HG02759 (cell line): Measurements from ENCODE around the gene ROCK2.

Source experiments
- ATAC-seq: cut with Tn5 transposase; IDR thresholded peaks from one replicate; pipeline ENCODE4 v1.9.1; 2021; ENCODE audit warnings: mild to moderate bottlenecking, moderate library complexity; ENCODE audit not compliant: unreplicated experiment

Gene ROCK2

DNA sequence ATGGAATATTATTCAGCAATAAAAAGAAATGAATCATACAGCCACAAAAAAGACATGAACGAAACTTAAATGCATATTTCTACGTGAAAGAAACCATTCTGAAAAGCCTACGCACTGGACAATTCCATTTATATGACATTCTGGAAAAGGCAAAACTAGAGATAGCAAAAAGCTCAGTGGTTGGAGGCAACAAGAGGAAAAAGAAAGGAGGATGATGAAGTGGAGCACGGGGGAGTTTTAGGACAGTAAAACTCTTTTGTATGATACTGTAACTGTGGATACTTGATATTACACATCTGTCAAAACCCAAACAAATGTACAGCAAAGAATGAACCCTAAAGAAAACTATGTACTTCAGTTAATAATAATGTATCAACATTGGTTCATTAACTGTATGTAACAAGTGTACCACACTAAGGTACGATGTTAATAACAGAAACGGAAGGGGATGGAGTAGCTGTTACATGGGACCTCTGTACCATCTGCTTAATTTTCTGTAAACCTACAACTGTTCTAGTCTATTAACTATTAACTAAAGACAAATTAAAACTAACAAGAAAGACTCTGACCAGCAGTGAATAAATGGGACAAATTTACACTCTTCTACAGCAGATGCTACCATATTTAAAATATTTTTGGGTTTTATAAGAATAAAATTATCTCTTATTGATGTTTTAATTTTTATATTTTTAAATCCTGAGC, 31.5 kb downstream of the ROCK2 start:
- no peak for ATAC-seq

DNA sequence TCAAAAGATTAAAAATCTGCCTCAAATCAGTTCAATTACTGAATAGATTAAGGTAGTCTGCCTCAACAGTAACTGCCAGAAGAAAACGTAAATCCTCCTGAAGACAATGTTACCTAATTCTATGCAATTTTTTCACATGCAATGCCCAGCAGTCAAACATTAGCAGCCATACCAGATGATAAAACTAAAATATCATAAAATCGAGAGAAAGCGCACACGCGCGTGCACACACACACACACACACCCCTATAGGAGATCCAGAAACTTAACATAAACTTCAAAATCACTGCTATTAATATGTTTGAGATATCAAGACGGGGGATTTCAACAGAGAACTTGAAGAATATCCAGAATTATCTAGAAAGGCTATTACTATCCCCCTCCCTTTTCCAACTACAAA, 32.9 kb downstream of the ROCK2 start:
- ATAC-seq: no peak

- no peak for ATAC-seq
Observed at GRCh38 chr2:11310212-11310611, 34.2 kb downstream of the ROCK2 start.

DNA sequence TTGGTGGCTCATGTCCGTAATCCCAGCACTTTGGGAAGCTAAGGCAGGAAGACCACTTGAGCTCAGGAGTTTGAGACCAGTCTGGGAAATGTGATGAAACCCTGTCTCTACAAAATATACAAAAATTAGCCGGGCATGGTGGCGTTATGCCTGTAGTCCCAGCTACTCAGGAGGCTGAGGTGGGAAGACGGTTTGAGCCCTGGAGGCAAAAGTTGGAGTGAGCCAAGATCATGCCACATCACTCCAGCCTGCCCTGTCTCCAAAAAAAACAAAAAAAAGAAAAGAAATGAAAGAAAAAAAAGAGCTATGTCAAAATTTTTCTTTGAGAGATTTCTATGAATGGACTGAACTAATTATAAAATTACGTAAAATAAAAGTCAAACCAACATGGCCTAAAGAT, 34.7 kb downstream of the ROCK2 start:
- no peak for ATAC-seq

- no peak for ATAC-seq
Observed at GRCh38 chr2:11307764-11308415, 36.5 kb downstream of the ROCK2 start.

- ATAC-seq: no peak
Observed at GRCh38 chr2:11305958-11306357, 38.5 kb downstream of the ROCK2 start.

DNA sequence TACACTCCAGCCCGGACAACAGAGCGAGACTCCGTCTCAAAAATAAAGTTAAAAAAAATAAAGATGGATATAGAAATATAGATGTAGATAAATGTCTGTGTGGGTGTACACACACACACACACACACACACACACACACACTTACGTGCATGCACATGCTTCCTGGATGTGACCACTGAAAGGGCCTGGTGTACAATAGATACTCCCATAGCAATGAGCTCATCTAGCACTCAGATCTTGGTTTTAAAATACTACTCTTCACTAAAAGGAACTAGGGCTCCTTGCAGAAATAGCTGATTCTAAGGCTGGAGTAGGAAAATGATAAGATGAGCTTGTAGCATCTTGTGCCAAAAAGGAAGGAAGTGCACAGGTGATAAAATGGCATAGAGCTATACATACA, 39.1 kb downstream of the ROCK2 start:
- no peak for ATAC-seq

DNA sequence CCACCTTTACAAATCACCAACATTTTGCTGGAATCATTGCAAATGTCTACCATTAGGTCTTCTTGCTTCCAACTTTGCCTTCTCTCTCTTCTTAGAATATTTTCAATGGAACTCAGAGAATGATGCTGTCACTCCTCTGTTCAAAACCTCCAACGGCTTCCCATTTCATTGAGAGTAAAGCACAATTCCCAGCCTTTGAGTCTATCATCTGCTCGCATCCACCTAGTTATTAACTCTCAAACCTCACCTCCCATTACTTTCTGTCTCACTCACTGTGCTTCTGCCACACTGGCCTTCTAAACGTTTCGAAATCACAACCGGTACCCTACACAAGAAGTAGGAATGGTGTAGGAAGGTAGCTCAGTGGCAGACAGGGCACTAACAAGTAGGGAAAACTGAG, 40.0 kb downstream of the ROCK2 start:
- no peak for ATAC-seq

DNA sequence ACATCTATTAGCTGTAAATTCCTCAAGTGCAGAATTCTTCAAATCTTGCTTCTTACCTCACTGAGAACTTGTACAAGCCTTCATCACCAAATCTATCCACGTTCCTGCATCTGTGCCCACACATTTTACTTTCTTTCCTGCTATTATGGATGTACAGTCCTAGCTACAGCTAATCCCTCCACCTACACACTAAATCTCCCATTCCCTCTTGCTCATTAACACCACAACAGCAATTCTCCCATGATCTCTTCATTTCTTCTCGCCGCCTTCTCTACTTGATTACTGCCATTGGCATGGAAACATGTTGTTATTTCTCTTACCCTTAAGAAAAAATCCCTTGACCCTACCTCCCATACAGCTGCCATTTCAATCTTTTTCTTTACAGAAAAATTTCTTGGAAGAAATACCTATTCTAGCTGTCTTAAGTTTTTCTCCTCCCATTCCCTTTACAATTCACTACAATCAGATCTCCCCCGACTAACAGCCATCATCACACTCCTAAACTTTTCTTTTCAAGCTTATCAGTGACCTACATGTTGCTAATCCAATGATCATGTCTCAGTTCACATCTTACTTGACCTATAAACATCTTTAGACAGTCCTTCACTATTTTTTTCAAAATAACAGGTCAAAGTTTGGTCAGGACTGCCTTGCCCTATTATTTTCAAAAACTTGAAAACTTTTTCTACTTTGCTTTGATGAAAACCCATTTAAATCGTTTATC, 41.0 kb downstream of the ROCK2 start:
- no peak for ATAC-seq

GRCh38 chr2:11299439-11299838, 45.0 kb downstream of the ROCK2 start:
- ATAC-seq: no peak

DNA sequence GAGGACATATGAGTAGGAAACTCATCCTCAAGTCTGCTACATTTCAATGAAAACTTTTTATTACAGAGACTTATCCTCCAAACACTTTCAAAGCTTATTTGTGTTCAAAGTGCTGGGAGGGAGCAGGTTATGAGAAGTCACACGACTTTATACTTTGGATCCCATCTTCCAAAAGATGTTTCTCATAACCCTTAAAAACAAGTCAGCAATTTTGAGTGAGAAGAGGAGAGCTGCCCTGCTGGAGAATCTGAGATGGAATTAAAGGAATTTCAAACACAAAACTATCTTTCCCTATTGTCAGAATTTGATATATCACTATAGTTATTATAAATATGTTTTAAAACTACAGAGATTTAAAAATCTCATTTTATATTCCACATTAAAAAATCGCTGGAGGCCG, 45.8 kb downstream of the ROCK2 start:
- ATAC-seq: no peak

DNA sequence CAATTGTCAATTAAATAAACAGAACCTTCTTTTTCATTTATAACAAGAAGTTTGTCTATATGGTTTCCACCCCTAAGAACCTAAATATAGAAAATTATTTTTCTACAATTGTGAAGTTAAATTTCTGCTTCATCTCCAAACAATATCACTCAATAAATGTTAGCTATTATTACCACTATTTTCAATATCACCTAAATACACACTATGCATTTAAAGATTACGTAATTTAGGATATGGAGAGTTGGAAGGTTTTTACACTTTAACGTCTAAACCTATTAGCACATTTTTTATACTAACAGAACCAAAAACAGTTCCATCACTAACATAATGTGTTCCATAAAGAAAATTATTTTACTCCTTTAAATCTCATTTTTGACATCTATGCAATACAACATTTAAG, 48.0 kb downstream of the ROCK2 start:
- no peak for ATAC-seq

GRCh38 chr2:11292464-11293255, 51.8 kb downstream of the ROCK2 start:
- no peak for ATAC-seq

DNA sequence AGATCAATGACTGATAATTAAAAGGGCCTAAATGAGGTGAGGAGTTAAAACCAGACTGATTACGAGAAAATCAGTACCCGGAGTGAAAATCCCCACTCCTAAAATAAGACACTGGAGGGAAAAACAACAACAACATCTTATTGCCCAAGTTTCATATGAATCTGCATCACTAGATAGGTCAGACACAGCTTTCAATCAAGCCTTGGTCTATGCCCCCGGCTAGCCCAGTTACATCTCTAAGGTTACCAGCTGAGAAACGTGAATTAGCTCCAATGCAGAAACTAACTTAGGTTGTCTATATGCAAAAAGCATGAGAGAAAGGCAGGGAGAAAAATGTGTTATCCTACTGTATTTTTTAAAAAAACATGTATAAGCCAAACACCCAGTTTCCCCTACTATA, 53.7 kb downstream of the ROCK2 start:
- no peak for ATAC-seq

DNA sequence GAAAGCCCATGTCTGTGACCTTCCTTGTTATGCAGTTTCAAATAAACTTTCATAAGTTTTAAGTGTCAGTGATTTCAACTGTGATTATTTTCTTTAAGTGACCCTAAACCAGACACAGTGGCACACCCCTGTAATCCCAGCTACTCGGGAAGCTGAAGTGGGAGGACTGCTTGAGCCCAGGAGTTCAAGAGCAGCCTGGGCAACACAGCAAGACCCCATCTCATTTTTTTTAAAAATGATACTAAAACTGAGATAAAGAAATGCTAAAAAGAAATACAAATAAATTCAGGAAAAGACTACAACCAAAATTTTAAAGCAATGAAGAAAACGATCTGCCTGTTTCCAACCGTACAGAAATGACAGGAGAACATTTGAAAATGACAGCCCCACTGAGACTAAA, 54.2 kb downstream of the ROCK2 start:
- ATAC-seq: no peak

DNA sequence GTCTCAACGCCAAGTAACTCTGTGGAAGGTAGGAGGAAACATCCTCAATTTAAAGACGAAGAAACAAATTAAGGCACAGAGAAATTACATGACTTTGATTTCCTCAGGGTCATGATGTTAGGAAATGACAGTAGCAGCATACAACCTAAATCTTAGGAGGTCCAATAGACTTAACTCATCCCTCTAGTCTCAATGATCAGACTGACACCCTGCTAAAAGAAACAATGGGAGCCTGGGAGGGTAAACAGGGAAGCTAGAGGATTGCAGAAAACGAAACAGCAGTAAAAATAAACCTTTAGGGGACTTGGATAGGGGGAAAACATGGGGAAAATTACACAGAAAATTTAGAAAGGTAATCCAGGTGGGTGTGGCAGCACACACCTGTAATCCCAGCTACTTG, 56.0 kb downstream of the ROCK2 start:
- ATAC-seq: no peak

- ATAC-seq: no peak
Observed at GRCh38 chr2:11286749-11287148, 57.7 kb downstream of the ROCK2 start.

GRCh38 chr2:11286323-11286722, 58.1 kb downstream of the ROCK2 start:
- ATAC-seq: no peak

- ATAC-seq: no peak
Observed at GRCh38 chr2:11285499-11285898, 58.9 kb downstream of the ROCK2 start.

GRCh38 chr2:11281186-11281585, 63.2 kb downstream of the ROCK2 start:
- ATAC-seq: no peak

DNA sequence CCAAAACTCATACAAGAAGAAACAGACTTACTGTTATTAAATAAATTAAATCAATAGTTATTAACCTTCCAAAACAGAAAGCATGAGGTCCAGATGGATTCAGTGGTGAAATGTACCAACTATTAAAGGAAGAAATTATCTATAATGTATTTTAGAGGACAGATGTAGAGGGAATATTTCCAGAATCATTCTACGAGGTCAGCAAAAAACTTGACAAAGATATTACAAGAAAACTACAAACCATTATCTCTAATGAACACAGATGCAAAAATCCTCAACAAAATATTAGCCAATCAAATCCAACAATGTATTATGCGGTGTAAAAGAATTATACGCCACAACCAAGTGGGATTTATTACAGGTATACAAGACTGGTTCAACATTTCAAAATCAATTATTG, 63.7 kb downstream of the ROCK2 start:
- no peak for ATAC-seq
